Measurements from ENCODE around the gene TMEM209. TPM values are rescaled to one million over a fixed set of nuclear protein-coding genes. Genes with fewer than 3 reads are reported as not detected.
"Not testable (repeated sequence)": the region's sequence is repeated elsewhere in the genome, so short reads cannot be mapped to it uniquely, and the experiment has no call there.

TMEM209 gene
- polyA plus RNA-seq, 10 donors = 7.8 to 14.3 (median 11.1) TPM

DNA sequence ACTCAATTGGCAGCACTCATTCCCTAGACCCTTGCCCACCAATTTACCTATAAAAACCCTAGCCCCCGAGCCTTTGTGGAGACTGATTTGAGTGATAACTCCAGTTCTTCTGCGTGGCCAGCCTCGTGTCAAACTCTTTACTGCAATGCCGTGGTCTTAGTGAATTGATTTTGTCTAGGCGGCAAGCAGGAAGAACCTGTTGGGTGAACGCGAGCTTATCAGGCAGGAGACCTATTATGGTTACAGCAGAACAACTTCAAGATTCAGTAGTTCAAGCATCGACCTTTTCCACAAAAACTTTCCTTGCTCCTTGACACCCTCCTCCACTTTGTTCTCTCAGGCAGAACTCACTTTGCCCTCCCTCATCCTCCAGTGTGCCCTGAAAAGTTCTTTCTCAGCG lies 14.7 kb upstream of the TMEM209 start:
- DNase-seq = no peak

DNA sequence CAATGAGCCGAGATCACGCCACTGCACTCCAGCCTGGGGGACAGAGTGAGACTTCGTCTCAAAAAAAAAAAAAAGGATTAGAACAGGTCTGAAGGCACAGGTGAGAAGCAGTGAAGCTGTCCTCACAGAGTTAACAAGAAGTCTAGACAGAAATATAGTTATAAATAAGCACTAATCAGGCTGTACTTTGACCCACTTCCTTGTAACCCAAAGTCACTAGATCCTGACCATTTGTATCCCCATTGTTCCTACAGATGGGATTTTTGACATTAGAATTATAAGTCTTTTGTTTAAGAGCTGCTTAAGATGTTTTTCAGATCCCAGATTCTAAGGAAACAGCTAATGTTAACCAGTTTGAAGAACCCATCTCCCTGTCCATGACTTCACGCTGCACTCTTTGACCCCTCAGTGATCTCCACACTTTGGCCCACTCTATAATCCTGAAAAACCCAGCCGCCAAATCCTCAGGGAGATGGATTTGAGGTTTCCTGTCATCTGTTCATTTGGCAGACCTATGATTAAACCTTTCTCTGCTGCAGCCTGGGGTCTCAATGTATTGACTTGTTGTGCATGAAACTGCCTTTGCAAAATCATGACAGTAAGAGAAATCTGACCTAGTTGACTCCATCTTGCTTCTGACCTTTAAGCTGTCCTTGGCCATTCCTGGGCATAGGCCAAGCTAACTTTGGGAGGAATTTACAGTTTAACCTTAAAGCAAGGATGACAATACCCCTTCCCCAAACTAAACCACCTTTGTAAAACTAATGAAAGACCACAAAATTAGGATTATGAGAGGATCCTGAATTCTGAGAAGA lies 13.8 kb upstream of the TMEM209 start:
- no peak for DNase-seq

DNA sequence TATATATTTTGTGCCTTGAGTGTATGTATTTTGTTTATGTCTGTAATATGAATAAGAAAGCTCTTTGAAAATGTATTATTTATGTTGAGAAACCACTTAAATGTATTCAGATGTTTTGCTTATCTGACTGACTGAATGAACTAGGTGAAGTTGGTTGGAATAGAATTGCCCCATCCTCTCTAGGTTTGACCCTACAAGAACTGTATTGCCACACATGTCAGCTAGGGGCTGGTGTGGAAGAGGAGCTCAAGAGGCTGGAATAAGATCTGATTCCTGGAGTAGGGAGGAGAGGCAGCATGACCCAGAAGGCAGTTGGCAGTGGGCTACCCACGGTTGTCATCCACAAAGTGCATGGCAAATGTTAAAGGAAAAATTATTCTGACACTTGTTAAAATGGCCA lies 11.5 kb upstream of the TMEM209 start:
- DNase-seq = no peak

DNA sequence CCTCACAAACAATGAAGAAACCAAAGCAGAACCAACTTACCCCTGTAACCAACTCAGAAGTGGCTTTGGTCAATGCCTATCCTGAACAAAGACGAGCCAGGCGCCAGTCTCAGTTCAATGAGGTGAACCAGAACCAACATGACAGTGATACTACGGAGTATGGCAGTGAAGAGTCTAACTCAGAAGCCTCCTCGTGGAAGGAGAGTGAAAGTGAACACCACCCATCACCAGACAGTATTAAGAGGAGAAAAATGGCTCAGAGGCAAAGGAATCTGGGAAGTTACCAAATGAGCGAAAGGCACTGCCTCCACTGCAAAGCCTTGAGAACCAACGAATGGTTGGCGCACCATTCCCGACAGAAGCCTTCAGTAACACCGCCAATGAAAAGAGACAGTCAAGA lies 10.8 kb upstream of the TMEM209 start:
- DNase-seq = no peak

DNA sequence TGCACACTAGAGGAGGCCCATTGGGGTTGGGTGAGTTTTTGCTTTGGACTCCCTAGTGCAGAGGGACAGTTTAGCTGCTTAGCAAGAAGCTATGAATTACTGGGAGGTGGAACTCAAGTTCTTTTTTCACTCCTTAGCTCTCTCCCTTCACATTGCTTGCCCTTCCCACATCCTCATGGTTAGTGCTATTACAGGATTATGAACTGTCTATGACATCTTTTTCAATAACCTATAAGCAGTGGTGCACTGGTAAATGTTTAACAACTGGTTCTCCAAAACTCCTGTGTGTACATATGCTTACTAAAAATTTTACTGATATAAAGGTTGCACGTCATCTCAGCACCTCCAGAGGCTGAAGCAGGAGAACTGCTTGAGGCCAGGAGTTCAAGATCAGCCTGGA lies 8.6 kb upstream of the TMEM209 start:
- DNase-seq = no peak

DNA sequence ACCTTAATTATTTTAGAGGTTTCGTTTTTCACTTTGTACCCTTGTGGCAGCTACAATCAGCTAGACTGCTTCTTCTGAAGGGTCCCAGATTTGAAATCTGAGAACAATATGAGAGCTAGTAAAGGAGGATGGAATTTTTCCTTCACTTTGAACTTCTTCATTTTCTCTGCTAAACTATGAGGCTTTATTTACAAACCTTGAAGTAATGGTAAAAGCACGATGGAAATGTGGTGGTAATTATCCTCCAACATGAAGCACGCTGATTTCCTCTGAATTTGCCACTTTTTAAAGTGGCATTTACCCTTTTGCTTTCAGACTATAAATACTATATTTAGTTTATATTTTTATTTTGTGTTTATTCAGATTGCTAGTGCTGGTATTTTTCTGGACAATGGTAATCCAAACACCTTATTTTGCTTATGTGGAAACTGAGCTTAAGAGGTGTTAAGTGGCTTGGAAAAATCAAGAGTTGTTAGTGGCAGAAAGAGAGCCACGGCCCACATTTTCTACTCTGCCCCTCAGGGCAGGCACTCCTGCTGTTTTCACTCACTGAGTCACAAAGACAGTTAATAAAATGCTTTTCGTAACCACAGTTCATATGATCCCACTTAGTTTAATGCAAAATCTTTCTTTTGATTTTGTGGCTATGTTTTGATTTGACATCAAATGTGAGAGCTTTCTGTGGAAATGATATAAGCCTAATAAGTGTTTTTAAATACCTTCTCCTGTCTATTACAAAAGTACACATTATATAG lies 5.2 kb upstream of the TMEM209 start:
- DNase-seq = no peak

DNA sequence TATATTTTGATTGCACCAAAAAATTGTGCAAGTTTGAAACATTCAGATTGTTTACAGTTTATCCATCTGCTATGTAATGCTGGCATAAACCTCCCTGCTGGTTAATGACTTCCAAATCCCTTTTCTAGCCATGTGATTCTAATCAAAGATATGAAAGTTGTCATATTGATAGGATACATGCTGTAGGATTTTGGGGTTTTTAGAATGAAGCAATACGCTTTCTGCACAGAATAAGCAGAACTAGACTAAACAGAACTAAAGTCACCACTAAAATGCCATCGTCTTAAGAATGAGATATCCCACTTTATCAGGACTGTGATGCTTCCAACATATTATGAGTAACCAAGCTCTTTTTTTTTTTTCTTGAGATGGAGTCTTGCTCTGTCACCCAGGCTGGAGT lies 3.3 kb upstream of the TMEM209 start:
- DNase-seq = no peak

DNA sequence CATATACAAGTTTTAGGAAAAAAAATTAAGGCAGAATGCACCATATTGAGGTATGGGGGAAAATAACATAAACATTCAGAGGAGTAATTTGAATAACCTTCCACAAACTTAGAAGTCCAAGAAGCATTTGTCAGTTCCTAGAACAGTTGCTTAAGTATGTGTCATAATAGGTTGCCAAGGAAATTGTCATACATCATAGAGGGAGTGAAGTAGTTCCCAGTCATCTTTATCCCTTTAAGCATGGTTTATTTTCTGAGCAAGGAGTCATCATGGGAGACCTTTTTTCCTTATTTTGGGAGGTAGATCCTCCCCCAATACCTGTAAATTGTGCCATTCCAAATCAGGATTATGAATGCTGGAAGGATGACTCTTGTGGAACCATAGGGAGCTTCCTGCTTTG lies 2.4 kb upstream of the TMEM209 start, which contains the start of gene SSMEM1:
Gene SSMEM1 (plus strand): TSS at position 219 of the 400 bp plus-strand sequence. CDS start 51 bp downstream, at position 270.
- DNase-seq = peak in 2 of 3 donors; percentile 21 to 45

DNA sequence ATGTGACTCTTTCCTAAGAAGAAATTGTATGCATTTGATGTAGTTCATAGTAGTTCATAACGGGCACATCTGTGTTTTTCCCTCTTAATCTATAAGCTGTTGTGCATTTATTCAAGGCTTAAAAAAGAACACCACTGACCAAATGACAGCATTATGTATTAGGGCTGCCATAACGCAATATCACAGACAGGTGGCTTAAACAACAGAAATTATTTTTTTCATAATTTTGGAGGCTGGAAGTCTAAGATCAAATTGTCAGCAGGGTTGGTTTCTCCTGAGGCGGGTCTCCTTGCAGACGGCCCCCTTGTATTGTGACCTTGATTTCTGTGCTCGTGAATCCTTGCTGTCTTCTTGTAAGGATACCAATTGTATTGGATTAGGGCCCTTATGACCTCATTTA lies 1.8 kb upstream of the TMEM209 start:
- DNase-seq = no peak

DNA sequence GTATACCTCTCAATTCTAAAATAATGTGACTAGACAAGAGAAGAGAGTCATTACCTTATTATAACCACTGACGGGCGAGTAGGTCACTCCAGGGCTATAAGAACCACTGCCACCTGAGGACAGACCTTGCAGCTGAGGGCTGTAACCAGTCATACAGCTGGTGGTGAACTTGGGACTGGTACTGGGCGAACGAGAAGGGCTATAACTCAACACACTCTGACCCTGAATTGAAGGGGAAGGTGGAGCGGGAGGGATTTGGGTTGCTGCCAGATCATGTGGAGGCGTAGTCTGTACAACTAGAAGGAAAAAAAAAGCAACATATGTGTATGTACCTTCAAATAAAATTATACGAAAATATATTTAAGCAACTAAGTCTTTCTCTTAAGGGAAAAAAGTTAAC lies 3.4 kb downstream of the TMEM209 start:
- DNase-seq = no peak

DNA sequence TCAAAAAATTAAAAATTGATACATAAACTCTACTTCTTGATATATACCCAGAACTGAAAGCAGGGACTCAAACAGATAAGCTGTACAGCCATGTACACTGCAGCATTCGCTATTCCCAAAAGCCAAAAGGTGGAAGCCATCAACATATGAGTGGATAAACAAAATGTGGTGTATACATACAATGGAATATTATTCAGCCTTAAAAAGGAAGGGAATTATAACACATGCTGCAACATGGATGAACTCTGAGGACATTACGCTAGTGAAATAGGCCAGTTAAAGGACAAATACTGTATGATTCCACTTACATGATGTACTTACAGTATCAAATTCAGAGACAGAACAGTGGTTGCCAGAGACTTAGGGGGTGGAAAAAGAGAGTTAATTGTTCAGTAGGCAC lies 8.1 kb downstream of the TMEM209 start:
- DNase-seq = no peak

DNA sequence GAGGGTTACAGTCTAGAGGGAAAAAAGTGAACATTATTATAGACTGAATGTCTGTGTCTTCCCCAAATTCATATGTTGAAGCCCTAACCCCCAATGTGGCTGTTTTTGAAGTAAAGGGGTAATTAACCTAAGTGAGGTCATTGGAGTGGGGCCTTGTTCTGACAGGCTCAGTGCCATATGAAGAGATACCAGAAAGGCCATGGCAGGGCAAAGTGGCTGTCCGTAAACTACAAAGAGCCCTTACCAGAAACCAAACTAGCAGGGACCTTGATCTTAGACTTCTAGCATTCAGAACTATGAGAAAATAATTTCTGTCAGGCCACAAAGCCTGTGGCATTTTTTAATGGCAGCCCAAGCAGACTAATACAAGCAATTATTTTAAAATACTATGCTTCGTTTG lies 8.7 kb downstream of the TMEM209 start:
- no peak for DNase-seq

DNA sequence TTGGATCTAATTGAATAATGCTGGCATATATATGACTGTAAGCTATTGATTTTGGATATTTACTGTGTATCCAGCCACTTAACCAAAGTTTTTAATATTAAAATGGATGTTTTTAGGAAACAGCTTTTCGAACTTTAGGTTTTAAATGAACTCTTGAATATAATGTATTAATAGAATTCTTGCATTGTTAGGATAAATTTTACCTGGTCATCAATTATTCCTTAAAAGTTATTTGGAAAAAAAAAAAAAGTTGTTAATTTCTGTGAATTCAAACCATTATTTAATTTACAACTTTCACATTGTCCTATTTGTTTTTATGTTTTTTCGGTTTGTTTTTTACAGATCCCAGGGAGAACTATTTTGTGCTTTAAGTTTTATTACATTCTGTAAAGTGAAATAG lies 9.8 kb downstream of the TMEM209 start:
- DNase-seq = no peak

DNA sequence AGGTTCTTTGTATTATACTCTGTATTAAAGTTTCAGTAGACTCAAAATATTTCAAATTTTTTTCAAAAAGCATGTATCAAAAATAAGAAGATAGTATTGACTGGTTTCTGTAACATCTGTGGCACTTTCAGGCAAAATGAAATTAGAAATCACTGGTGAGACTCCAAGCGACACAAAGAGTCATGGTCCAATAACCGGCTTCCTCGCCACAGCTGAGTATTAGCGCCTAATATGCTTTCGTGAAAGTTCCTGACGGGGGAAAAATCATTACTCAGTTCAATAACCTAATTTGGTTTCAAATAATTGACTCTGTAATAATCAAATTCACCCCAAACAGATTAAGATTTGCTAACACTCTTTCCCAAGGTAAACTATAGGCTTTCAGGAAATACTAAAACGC lies 13.4 kb downstream of the TMEM209 start:
- no peak for DNase-seq

DNA sequence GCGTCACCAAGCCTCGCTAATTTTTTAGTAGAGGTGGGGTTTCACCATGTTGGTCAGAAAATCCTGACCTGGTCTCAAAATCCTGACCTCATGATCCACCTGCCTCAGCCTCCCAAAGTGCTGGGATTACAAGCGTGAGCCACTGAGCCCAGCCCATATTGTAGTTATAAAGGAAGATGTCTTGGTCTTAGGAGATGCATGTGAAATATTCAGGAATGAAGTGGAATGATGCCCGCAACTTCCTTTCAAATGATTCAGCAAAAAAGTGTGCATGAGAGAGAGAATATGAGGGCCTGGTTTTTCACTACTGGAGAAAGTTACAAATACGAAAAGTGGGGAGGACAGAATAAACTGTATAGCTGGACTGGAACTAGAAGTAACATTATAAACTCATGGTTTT lies 15.9 kb downstream of the TMEM209 start:
- DNase-seq = no peak

DNA sequence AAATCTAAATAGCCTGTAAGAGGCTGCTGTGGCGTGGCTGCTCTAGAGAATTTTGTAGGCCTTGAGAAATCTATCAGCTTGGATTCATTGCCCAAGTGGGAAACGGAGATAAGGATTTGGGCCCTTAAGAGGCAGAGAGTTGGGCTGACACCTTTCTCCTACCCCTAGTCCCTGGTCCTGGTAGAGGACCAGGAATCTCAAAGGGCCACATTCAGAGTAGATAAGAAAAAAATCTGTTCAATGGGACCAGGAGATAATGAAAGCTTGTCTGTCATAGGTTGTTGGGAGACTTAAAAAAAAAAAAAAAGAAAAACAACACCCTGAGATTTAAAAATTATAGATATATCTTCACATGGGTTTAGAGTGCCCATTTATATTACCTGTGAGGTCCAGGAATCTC lies 17.8 kb downstream of the TMEM209 start:
- no peak for DNase-seq

DNA sequence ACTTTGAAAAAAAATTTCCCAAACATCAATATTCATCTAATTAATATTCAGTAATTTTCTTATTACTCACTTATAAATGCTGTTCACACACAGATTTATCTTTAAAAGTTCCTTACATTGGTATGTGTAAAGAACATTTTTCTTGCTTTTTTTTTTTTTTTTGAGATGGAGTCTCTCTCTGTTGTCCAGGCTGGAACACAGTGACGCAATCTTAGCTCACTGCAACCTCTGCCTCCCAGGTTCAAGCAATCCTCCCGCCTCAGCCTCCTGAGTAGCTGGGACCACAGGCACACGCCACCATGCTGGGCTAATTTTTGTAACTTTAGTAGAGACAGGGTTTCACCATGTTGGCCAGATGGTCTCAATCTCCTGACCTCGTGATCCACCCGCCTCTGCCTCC lies 20.9 kb downstream of the TMEM209 start:
- not testable (repeated sequence) for DNase-seq

DNA sequence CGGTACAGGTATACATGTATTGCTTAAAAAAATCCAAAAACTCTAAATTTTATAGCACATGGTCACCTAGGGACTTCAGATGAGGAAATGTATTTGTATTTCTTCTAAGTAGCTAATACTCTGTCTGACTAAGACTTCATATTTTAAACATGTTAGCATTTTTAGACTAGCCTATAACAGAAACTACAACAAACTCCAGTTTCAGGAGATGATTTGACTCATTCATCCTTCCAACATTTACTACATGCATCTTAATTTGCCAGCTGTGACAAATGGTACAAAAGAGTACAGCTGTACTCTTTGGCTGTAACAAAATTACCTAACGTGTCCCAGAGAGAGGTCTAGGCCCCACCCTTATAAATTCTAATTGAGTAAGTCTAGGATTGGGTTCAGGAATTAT lies 22.2 kb downstream of the TMEM209 start:
- no peak for DNase-seq

DNA sequence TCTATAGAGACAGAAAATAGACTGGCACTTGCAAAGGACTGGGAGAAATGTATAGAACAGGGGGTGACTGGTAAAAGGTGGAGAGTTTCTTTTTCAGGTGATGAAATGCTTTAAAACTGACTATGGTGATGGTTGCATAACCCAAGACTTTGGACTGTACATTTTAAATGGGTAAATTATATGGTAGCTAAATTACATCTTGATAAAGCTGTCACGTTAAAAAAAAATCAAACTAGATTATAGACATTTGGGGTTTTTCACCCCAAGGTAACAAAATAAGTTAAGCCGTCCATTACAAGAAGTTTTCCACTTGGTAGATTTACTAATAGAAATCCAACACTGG lies 24.0 kb downstream of the TMEM209 start:
- DNase-seq = no peak

DNA sequence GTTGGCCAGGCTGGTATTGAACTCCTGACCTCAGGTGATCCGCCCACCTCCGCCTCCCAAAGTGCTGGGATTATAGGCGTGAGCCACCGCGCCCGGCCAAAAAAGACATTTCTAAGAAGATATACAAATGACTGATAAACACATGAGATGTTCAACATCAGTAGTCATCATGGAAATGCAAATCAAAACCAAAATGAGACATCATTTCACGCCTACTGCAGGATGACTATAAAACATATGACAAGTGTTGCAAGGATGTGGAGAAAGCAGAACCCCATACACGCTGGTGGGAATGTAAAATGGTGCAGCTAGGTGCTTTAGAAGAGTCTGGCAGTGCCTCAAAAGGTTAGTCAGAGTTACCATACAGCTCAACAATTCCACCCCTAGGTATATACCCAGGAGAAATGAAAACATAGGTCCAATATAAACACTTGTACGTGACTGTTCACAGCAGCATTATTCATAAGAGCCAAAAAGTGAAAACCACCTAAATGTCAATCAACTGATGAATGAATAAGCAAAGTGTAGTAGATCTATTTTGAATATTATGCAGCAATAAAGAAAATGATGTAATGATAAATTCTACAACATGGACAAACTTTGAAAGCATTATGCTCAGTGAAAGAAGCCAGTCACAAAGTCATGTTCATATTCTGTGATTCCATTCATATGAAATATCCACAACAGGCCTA lies 24.5 kb downstream of the TMEM209 start:
- DNase-seq = no peak

DNA sequence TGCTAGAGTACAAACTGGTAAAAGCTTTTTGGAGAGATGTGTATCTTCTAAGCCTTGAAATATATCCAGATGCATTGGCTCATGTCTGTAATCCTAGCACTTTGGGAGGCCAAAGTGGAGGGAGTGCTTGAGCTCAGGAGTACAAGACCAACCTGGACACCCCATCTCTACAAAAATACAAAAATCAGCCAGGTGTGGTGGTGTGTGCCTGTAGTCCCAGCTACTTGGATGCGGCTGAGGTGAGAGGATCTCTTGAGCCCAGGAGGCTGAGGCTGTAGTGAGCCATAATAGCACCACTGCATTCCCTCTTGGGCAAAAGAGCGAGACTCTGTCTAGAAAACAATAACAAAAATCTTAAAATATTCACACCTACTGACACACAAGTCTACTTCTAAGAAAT lies 25.6 kb downstream of the TMEM209 start:
- DNase-seq = no peak

DNA sequence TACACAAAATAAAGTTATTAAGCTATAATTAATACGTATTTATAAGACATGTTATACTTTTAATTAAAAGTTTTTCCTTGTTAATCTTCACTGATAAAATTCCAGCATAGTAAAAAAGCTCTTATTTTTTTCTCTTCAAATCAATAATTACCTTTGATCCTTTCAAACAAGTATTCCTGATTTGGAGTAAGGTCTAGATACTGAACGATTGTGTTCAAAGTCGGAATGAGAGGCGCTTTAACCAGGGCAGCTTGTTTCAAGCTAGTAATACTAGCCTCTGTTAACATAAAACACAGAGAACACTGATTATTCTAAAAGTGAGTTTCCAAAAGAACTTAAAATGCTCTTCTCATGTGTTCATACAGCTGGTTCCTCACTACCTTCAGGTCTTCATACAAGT lies 27.0 kb downstream of the TMEM209 start:
- no peak for DNase-seq

All from muscle of back (tissue), 11 donors.